Amygdala (tissue), 56 donors: ENCODE data around the gene VMP1.
A peak's percentile ranks its signal among the peaks of the same experiment; 100 is the strongest.

Experiments
- DNase-seq, 56 donors: peaks; one replicate each; lab custom pipeline; 2025; lab: John Stamatoyannopoulos, UW

Gene VMP1

DNA sequence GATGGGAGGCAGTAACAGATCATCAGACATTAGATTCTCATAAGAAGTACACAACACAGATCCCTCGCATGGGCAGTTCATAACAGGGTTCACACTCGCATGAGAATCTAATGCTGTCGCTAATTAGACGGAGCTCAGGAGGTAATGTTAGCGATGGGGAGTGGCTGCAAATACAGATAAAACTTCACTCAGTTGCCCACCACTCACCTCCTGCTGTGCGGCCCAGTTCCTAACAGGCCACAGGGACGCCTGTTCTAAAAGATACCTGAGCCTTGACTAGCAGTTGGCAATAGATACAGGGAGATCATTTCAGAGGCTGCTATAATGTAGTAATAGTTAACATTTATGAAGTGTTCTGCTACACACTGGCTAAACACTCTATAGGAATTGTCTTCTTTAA, 5.2 kb upstream of the VMP1 start:
- no peak for DNase-seq

DNA sequence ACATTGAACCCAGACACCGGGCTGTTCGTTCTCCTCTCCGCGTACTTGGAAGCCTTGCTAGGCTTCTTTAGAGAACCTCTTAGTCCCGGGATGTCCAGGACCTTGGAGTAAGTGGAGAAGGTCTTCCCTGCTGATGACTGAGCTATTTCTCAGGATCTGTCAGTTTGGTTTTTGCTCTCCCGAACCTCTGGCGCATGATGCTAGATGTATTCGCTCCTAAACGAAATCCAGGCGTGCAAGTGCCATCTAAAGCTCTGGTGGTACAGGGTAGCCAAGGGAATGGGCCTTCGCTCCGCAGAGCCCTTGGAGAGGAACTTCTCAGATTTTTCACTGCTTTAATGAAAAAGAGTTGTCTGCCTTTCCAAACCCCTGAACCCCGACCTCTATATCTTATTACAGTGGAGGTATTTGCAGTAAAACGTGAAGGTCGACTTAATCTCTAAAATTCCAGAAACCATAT, 547 bp downstream of the VMP1 start:
- peak in 1 of 56 donors; percentile 34 for DNase-seq

- DNase-seq: no peak
Measured at GRCh38 chr17:59711936-59712335, 4.5 kb downstream of the VMP1 start.

GRCh38 chr17:59712862-59713261, 5.4 kb downstream of the VMP1 start:
- no peak for DNase-seq

DNA sequence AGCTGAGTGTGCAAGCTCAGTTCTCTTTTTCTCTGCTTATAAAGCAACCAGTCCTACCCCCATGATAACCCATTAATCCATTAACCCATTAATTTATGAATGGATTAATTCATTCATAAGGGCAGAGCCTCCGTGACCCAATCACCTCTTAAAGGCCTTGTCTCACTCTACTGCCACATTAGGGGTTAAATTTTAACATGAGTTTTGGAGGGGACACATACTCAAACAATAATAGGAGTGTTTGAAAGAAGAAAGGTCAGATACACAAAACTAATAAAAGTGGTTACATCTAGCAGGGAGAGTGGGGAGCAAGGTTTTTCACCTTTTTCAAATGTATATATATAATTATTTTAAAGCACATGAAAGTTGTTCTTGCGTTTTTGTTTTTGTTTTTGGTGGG, 6.8 kb downstream of the VMP1 start:
- DNase-seq: no peak

GRCh38 chr17:59716427-59716826, 9.0 kb downstream of the VMP1 start:
- no peak for DNase-seq

DNA sequence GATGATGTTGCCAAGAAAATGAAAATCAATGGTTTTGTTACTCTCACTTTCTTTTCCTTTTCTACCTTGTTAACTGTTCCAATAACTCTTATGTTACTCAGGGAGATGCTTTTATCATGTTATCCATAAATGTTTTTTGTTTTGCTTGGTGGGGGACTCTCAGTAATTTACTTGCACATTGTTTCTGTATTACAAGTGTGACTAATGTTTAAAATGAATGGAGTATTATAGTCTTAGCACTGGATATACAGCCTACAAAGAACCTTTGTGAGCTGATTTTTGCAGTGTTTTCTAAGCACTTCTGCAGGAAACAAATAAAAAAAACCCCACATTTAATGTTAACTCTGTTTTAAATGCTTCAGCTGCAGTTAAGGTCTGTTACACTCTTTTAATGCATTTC, 12.1 kb downstream of the VMP1 start:
- no peak for DNase-seq

DNA sequence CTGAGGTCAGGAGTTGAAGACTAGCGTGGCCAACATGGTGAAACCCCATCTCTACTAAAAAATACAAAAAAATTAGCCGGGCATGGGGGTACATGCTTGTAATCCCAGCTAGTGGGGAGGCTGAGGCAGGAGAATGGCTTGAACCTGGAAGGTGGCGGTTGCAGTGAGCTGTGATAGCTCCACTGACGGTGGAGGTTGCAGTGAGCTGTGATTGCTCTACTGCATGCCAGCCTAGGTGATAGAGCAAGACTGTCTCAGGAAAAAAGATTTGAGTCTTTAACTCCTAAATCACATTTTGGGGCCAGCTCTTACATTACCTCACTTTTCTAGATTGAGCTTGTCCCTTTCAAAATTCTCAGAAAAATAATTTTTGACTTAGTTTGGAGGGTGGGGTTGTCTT, 15.2 kb downstream of the VMP1 start:
- no peak for DNase-seq

DNA sequence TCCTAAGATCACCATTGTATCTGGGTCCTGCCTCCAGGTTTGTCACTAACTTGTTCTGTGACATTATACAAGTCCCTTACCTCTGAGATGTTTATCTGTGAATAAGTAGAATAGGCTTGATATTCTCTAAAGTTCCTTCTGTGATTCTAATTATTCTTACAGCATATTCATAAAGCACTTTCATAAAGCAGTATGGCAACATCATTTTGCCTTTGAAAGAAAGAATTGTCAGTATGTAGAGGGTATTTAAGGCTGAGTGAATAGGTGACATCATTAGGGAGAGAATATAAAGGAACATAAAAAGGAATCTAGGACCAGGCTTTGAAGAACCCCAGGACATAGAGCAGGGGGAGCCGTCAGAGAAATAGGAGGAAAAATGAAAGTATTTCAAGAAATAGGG, 15.6 kb downstream of the VMP1 start:
- no peak for DNase-seq

GRCh38 chr17:59723607-59724006, 16.2 kb downstream of the VMP1 start:
- no peak for DNase-seq

DNA sequence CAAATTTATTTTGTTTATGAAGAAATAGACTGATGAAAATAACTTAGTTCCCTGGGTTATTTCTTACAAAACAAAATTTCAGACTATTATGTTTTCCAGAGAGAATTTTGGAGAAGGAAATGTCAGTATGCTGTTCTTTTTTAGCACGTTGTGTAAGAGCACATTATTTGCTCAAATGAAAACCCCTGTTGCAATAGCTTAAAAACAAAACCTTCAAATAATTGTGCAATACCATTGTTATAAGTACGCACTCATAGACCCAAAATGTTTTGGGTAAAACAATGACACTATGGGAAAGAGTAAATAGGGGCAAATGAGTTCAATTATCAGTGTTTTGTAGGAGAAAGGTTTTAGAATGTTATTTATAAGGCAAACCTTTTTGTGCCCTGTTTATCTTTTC, 18.2 kb downstream of the VMP1 start:
- DNase-seq: no peak

- no peak for DNase-seq
Measured at GRCh38 chr17:59727817-59728533, 20.5 kb downstream of the VMP1 start.

GRCh38 chr17:59730268-59730834, 22.9 kb downstream of the VMP1 start:
- DNase-seq: no peak

DNA sequence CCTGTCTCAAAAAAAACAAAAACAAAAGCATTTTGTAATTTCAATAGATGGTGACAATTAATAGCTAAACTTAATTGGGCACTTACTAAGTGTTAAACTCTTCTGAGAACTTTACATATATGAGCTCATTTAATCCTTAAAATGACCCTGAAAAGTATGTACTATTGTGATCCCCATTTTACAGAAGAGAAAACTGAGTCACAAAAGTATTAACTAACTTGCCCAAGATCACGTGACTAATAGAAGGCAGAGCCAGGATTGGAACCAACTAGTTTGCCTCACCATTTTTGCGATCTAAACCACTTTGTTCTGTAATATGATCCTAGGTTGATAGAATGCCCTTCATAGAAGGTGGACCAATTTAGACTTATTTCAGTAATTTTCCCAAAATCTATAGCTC, 26.2 kb downstream of the VMP1 start:
- DNase-seq: no peak

- DNase-seq: no peak
Measured at GRCh38 chr17:59734226-59734625, 26.8 kb downstream of the VMP1 start.

GRCh38 chr17:59737324-59737723, 29.9 kb downstream of the VMP1 start:
- no peak for DNase-seq

- no peak for DNase-seq
Measured at GRCh38 chr17:59743842-59744241, 36.4 kb downstream of the VMP1 start.

DNA sequence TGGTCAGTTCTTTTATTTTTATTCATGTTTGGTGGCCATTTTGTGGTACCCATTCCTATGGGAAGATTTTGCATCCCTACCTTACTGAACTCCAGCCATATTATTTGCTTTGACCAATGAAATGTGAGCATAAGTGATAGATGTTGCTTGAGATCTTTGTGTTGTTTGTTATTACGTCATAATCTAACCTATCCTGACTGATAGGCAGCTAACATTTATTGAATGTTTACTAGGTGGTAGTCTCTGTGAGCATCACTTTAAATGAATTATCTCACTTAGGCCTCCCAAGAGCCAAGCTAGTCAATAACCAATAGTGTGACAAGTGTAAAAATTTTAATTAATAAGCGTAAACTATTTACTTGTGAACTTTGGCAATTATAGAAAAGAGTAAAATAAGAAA, 37.6 kb downstream of the VMP1 start:
- no peak for DNase-seq

- DNase-seq: no peak
Measured at GRCh38 chr17:59746849-59747445, 39.5 kb downstream of the VMP1 start.

DNA sequence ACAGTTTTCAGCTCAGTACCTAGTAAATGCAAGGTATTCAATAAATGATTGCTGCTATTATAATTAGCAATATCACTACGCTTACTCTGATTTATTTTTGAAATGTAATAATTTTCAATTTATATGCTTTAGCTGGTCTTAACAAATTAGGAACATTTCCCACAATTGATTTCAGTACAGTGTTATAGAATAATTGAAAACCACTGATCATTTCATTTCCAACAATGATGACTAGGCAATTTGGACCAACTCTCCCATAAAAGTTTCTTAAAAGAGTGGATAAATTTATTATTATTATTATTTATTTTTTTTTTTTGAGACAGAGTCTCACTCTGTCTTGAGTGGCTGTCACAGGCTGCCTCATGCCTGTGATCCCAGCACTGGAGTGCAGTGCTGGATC, 41.1 kb downstream of the VMP1 start:
- no peak for DNase-seq

GRCh38 chr17:59751955-59752413, 44.5 kb downstream of the VMP1 start:
- no peak for DNase-seq

DNA sequence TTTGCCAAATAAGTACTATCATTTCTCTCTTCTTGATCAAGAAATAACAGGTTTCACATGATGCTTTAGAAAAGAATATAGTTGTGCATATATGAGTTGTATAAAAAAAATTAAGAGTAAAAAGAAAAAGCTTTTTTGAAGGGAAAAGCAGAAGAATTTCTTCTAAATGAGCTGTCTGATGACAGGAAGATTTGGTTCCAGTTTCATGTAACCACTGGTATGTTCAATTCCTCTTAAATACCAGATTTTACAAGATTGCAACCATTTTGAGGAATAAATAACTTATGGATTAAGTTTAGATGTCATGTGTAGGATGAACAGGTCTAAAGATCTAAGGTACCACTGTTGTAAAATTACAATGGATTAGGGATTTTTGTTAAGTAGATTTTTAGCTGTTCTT, 45.0 kb downstream of the VMP1 start:
- DNase-seq: no peak
